LNCaP clone FGC (cell line): ENCODE results near the gene SELL.

Experiments used
- DNase-seq: peaks from one replicate; pipeline ENCODE4 v3.0.0-alpha.2; 2011; ENCODE audit warnings: low read depth
- H3K4me3 ChIP-seq: 2 replicates; pipeline ENCODE4 v1.5.1; 2011; ENCODE audit warnings: mild to moderate bottlenecking, low read depth, low read length, control low read depth
- CTCF ChIP-seq: IDR thresholded peaks from 2 replicates; pipeline ENCODE4 v1.5.1; 2012; ENCODE audit warnings: mild to moderate bottlenecking; ENCODE audit not compliant: control insufficient read depth, insufficient read depth; ENCODE audit errors: extremely low read depth

SELL gene

GRCh38 chr1:169653873-169654272 lies 57.5 kb downstream of the SELL start:
- no peak for TF ChIP-seq CTCF
- DNase-seq: no peak
- H3K4me3 ChIP-seq: no peak overlapping the region

GRCh38 chr1:169651035-169651434 lies 60.4 kb downstream of the SELL start:
- no peak overlapping the region for H3K4me3 ChIP-seq
- no peak for TF ChIP-seq CTCF
- DNase-seq: no peak

GRCh38 chr1:169650551-169650950 lies 60.9 kb downstream of the SELL start:
- DNase-seq: no peak
- no peak for TF ChIP-seq CTCF
- H3K4me3 ChIP-seq: no peak overlapping the region

GRCh38 chr1:169648709-169649108 lies 62.7 kb downstream of the SELL start:
- no peak for DNase-seq
- H3K4me3 ChIP-seq: no peak overlapping the region
- TF ChIP-seq CTCF: no peak

- no peak for TF ChIP-seq CTCF
- no peak for DNase-seq
- no peak overlapping the region for H3K4me3 ChIP-seq
Measured at GRCh38 chr1:169648187-169648586, 63.2 kb downstream of the SELL start.

GRCh38 chr1:169647512-169647911 lies 63.9 kb downstream of the SELL start:
- H3K4me3 ChIP-seq: no peak overlapping the region
- no peak for DNase-seq
- no peak for TF ChIP-seq CTCF

GRCh38 chr1:169644297-169644696 lies 67.1 kb downstream of the SELL start:
- DNase-seq: no peak

More at GRCh38 chr1:169644297-169644696, 67.1 kb downstream of the SELL start:
- no peak for TF ChIP-seq CTCF
- no peak overlapping the region for H3K4me3 ChIP-seq
